Smooth muscle cell (in vitro differentiated cells): ENCODE measurements around the gene MOXD1. TPM values are rescaled to one million over a fixed set of nuclear protein-coding genes. Genes with fewer than 3 reads are reported as not detected.
"Not testable (repeated sequence)": the region's sequence is repeated elsewhere in the genome, so short reads cannot be mapped to it uniquely, and the experiment has no call there.

Source experiments
- DNase-seq: peaks from one replicate; lab custom pipeline; 2025; ENCODE audit not compliant: unreplicated experiment; lab: John Stamatoyannopoulos, UW
- H2AFZ ChIP-seq: fragments of 200-600 bp; sonication (generic); 2 replicates; pipeline ENCODE4 v1.6.0; 2016; ENCODE audit warnings: antibody characterized with exemption, low read depth, mild to moderate bottlenecking
- H3F3A ChIP-seq: fragments of 200-600 bp; sonication (generic); 2 replicates; pipeline ENCODE4 v1.6.0; 2017; ENCODE audit warnings: antibody characterized with exemption, low read depth
- H3K27ac ChIP-seq: fragments of 200-600 bp; sonication (generic); 2 replicates; pipeline ENCODE4 v1.5.1; 2016; ENCODE audit warnings: low read depth, mild to moderate bottlenecking
- H3K27me3 ChIP-seq: fragments of 200-600 bp; sonication (generic); 2 replicates; pipeline ENCODE4 v1.6.1; 2016; ENCODE audit warnings: low read depth, mild to moderate bottlenecking
- H3K36me3 ChIP-seq: fragments of 200-600 bp; sonication (generic); 2 replicates; pipeline ENCODE4 v1.5.1; 2016; ENCODE audit warnings: low read depth
- H3K4me1 ChIP-seq: fragments of 200-600 bp; sonication (generic); 2 replicates; pipeline ENCODE4 v1.5.1; 2016; ENCODE audit warnings: low read depth
- H3K4me2 ChIP-seq: fragments of 200-600 bp; sonication (generic); 2 replicates; pipeline ENCODE4 v1.6.0; 2016; ENCODE audit warnings: mild to moderate bottlenecking
- H3K4me3 ChIP-seq: fragments of 200-600 bp; sonication (generic); 2 replicates; pipeline ENCODE4 v1.5.1; 2016; ENCODE audit warnings: mild to moderate bottlenecking
- H3K79me2 ChIP-seq: fragments of 200-600 bp; sonication (generic); 2 replicates; pipeline ENCODE4 v1.6.0; 2016; ENCODE audit warnings: low read depth, mild to moderate bottlenecking
- H3K9ac ChIP-seq: fragments of 200-600 bp; sonication (generic); 2 replicates; pipeline ENCODE4 v1.6.0; 2016; ENCODE audit warnings: low read depth
- H3K9me3 ChIP-seq: fragments of 200-600 bp; sonication (generic); replicated peaks from 2 replicates; pipeline ENCODE4 v1.5.1; 2016; ENCODE audit warnings: low read depth
- H4K20me1 ChIP-seq: fragments of 200-600 bp; sonication (generic); 2 replicates; pipeline ENCODE4 v1.6.0; 2016; ENCODE audit warnings: low read depth
- CTCF ChIP-seq: fragments of 200-600 bp; sonication (generic); IDR thresholded peaks from 2 replicates; pipeline ENCODE4 v1.5.1; 2017; ENCODE audit warnings: borderline replicate concordance, mild to moderate bottlenecking, antibody characterized with exemption; ENCODE audit not compliant: insufficient read depth, poor library complexity, severe bottlenecking
- WGBS: methylation state at CpG from one replicate; pipeline ENCODE4 v1.1.7; 2016; ENCODE audit warnings: low lambda C conversion rate; 5-methylcytosine and 5-hydroxymethylcytosine counted together
- polyA plus RNA-seq: library from polyadenylated mRNA; unstranded; fragments of >200 nt; fragmentation: Nextera tagmentation; extraction: Ambion mirVana; gene quantifications from 2 replicates; pipeline ENCODE4 v1.2.1, GENCODE V29; 2016
- total RNA-seq: library from RNA; depleted of rRNA; stranded (reverse); fragments of >200 nt; gene quantifications from 2 replicates; pipeline ENCODE4 v1.2.3, GENCODE V29; 2014

Gene MOXD1
- total and polyA plus RNA-seq, 2 experiments from 2014 or later, result 12.4 to 19.4 TPM

GRCh38 chr6:132316970-132317369 is 84.3 kb downstream of the MOXD1 start:
- Histone ChIP-seq H3K27me3 (no peaks in the 10 kb centered on the region), H2AFZ (no peak overlapping the region), H3K9ac (no peak overlapping the region), H3K36me3 (peaks cover 14% of the 10 kb centered on the region), H3K9me3 (peaks cover 12% of the 10 kb centered on the region), H3K4me1 (no peaks in the 10 kb centered on the region), H4K20me1 (no peaks in the 10 kb centered on the region), H3K79me2 (no peaks in the 10 kb centered on the region), H3K27ac (no peak overlapping the region), H3F3A (no peaks in the 10 kb centered on the region), H3K4me3 (no peak overlapping the region), H3K4me2 (no peak overlapping the region)
- no peak for TF ChIP-seq CTCF
- no peak for DNase-seq
- 92% methylated on average over 1 of the region's 1 CpG for WGBS

DNA sequence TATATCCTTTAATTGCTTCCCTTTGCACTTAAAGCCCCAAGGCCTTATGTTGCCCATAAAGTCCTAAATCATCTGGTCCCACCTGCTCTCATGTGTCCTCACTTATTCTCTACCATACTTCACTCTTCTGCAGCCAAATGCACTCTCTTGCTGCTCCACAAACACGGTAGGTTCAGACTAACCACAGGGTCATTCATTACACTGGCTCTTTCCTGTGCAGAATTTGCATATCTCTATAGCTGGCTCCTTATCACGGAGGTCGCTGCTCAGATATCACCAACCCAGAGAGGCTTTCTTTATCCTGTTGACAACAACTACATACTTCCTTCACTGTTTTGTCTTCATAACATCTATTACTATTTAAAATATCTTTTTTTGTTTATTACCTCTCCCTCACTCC is 86.8 kb downstream of the MOXD1 start:
- DNase-seq, result no peak
- TF ChIP-seq CTCF, result no peak
- H3K36me3 ChIP-seq, result peaks cover 14% of the 10 kb centered on the region
- no peaks in the 10 kb centered on the region for H3K27me3 ChIP-seq
- no peak overlapping the region for H3K27ac ChIP-seq
- no peaks in the 10 kb centered on the region for H3K79me2 ChIP-seq
- H4K20me1 ChIP-seq, result no peaks in the 10 kb centered on the region
- H3K4me2 ChIP-seq, result no peak overlapping the region
- H3K4me1 ChIP-seq, result no peaks in the 10 kb centered on the region
- no peak overlapping the region for H3K9ac ChIP-seq
- H2AFZ ChIP-seq, result no peak overlapping the region
- H3F3A ChIP-seq, result no peaks in the 10 kb centered on the region
- 56% methylated on average over 3 of the region's 3 CpGs for WGBS
- H3K4me3 ChIP-seq, result no peak overlapping the region
- peaks cover 12% of the 10 kb centered on the region for H3K9me3 ChIP-seq

DNA sequence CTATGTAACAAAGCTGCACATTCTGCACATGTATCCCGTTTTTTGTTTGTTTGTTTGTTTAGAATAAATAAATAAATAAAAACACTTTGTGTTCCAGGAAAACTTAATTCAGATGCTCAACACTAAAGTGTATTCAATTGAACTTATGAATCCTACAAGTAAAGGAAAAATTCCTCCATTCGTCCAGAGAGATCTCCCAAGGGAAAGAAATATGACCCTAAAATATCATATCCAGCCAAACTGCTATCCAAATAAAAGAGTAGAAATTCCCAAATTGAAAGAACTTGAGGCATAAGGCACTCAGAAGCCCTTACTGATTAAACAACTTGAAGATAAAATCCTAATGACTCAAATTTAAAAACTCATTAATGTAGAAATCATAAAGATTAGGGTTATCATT is 90.4 kb downstream of the MOXD1 start:
- WGBS, result 82% methylated on average over 2 of the region's 2 CpGs
- DNase-seq, result no peak
- no peaks in the 10 kb centered on the region for H4K20me1 ChIP-seq
- H3K79me2 ChIP-seq, result no peaks in the 10 kb centered on the region
- H3K36me3 ChIP-seq, result no peaks in the 10 kb centered on the region
- H3K9me3 ChIP-seq, result peaks cover 4% of the 10 kb centered on the region
- no peaks in the 10 kb centered on the region for H3K27me3 ChIP-seq
- H3F3A ChIP-seq, result no peaks in the 10 kb centered on the region
- H3K27ac ChIP-seq, result no peak overlapping the region
- H2AFZ ChIP-seq, result no peak overlapping the region
- no peak overlapping the region for H3K9ac ChIP-seq
- H3K4me2 ChIP-seq, result no peak overlapping the region
- no peak overlapping the region for H3K4me3 ChIP-seq
- no peak for TF ChIP-seq CTCF
- no peaks in the 10 kb centered on the region for H3K4me1 ChIP-seq

DNA sequence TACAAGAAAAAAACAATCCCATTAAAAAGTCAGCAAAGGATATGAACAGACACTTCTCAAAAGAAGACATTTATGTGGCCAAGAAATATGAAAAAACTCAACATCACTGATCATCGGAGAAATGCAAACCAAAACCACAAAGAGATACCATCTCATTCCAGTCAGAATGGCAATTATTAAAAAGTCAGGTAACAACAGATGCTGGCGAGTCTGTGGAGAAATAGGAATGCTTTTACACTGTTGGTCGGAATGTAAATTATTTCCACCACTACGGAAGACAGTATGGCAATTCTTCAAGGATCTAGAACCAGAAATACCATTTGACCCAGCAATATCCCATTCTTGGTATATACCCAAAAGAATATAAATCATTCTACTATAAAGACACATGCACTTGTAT is 91.1 kb downstream of the MOXD1 start:
- WGBS, result 79% methylated on average over 4 of the region's 4 CpGs
- H3K4me1 ChIP-seq, H3K27me3 ChIP-seq, H2AFZ ChIP-seq, H3K27ac ChIP-seq, H3K36me3 ChIP-seq, H3K9ac ChIP-seq, H3K4me3 ChIP-seq, H3K79me2 ChIP-seq, DNase-seq, H4K20me1 ChIP-seq, H3F3A ChIP-seq, H3K9me3 ChIP-seq, H3K4me2 ChIP-seq: not testable (repeated sequence)
